ENCODE measurements around the gene LHX2.

DNA sequence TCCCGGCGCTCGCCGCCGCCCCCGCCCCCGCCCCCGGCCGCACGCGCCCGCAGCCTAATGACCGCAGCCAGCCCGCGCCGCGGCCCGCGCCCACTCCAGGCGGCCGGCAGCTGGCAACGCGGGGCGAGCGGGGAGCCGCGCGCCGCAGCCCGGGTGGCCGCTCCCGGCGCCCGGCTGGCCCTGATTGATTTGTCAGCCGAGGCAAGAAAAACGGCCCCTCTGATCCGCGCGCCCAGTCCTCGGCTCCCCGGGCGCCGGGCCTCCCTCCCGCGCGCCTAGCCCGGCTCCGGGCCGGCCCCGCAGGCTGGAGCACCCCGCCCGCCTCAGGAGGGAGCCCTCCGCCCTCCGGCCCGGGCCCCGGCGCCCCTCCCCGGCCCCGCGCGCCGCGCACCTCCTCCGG lies 11.9 kb upstream of the LHX2 start:
- TF ChIP-seq, protein P1, sequence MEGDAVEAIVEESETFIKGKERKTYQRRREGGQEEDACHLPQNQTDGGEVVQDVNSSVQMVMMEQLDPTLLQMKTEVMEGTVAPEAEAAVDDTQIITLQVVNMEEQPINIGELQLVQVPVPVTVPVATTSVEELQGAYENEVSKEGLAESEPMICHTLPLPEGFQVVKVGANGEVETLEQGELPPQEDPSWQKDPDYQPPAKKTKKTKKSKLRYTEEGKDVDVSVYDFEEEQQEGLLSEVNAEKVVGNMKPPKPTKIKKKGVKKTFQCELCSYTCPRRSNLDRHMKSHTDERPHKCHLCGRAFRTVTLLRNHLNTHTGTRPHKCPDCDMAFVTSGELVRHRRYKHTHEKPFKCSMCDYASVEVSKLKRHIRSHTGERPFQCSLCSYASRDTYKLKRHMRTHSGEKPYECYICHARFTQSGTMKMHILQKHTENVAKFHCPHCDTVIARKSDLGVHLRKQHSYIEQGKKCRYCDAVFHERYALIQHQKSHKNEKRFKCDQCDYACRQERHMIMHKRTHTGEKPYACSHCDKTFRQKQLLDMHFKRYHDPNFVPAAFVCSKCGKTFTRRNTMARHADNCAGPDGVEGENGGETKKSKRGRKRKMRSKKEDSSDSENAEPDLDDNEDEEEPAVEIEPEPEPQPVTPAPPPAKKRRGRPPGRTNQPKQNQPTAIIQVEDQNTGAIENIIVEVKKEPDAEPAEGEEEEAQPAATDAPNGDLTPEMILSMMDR (conservative IDR thresholded peaks at IDR 0.05; ENCODE audit: low read depth, low read length): no peak
- TF ChIP-seq EZH2 (IDR thresholded peaks at IDR 0.05; ENCODE audit: borderline replicate concordance, low read depth, low read length, poor library complexity, severe bottlenecking): no peak
